HepG2 (cell line): Measurements from ENCODE around the gene ETHE1. TPM values are rescaled to one million over a fixed set of nuclear protein-coding genes. Genes with fewer than 3 reads are reported as not detected.

Source experiments
- ATAC-seq: fragments of 200-7000 bp; cut with Tn5 transposase; 3 replicates; pipeline ENCODE4 v1.9.1; 2020; ENCODE audit warnings: mild to moderate bottlenecking, moderate library complexity
- BruUV-seq: library from RNA; stranded (reverse); fragments of 400-500 nt; replicated peaks from 2 replicates; lab custom pipeline; 2021; lab: Mats Ljungman, UMichigan
- CTCF ChIA-PET: fragments of 300-600 bp; formaldehyde crosslinking; extraction: SDS; loops from one replicate; lab custom pipeline; 2021; ENCODE audit warnings: low total read pairs, inconsistent platforms, low intra/inter-chr PET ratio; lab: Yijun Ruan, JAX
- POLR2A ChIA-PET: fragments of 350-600 bp; sonication (Branson Sonifier 250); formaldehyde crosslinking; loops from one replicate; lab custom pipeline; 2020; ENCODE audit warnings: antibody characterized with exemption, inconsistent platforms; lab: Yijun Ruan, JAX
- DNase-seq: peaks from one replicate; pipeline ENCODE4 v3.0.0-alpha.2; 2015; ENCODE audit warnings: low spot score
- FAIRE-seq: peaks from 3 replicates; lab custom pipeline; 2011; peaks lifted over from hg19 to GRCh38; lab: Jason Lieb, UNC
- H2AFZ ChIP-seq: one replicate; pipeline ENCODE4 v1.6.1; 2011; ENCODE audit warnings: low read length, inconsistent platforms
- H3K27ac ChIP-seq: fragments of 300-600 bp; 3 replicates; pipeline ENCODE4 v1.8.0; 2011; ENCODE audit warnings: mixed run types, mild to moderate bottlenecking, mixed read lengths, low read length, inconsistent platforms; ENCODE audit not compliant: insufficient read depth; ENCODE audit errors: extremely low read length
- H3K27me3 ChIP-seq, 2 experiments: fragments of 200-600 bp in 1 of 2; 2 replicates in 1 of 2; 3 replicates in 1 of 2; pipeline versions ENCODE4 v1.6.0 to v1.8.0; 2011; ENCODE audit warnings: low read length in 2 of 2, mild to moderate bottlenecking in 2 of 2, moderate library complexity in 2 of 2, inconsistent platforms in 1 of 2; ENCODE audit not compliant: insufficient read depth in 2 of 2, control insufficient read depth in 1 of 2
- H3K36me3 ChIP-seq, 2 experiments: fragments of 200-600 bp in 1 of 2; replicated peaks in 1 of 2; 2 replicates in 1 of 2; 3 replicates in 1 of 2; pipeline versions ENCODE4 v1.5.1 to v1.8.0; 2011; ENCODE audit warnings: low read length in 2 of 2, inconsistent platforms in 1 of 2; ENCODE audit not compliant: insufficient read depth in 2 of 2, control insufficient read depth in 1 of 2
- H3K4me1 ChIP-seq: 2 replicates; pipeline ENCODE4 v1.5.1; 2012; ENCODE audit warnings: low read length, inconsistent platforms; ENCODE audit not compliant: insufficient read depth
- H3K4me2 ChIP-seq: 2 replicates; pipeline ENCODE4 v1.6.0; 2011; ENCODE audit warnings: low read depth, low read length, inconsistent platforms
- H3K4me3 ChIP-seq, 3 experiments: fragments of 200-600 bp in 1 of 3; sonication (generic), shearing (Covaris generic) in 1 of 3; replicated peaks in 1 of 3; 2 replicates each; pipeline ENCODE4 v1.5.1; 2011 to 2016; ENCODE audit warnings: low read length in 3 of 3, inconsistent platforms in 2 of 3, low read depth in 2 of 3, mild to moderate bottlenecking in 2 of 3, control low read depth in 1 of 3, mixed read lengths in 1 of 3; ENCODE audit not compliant: insufficient read depth in 1 of 3
- H3K79me2 ChIP-seq: one replicate; pipeline ENCODE4 v1.6.1; 2011; ENCODE audit warnings: low read length, inconsistent platforms; ENCODE audit not compliant: insufficient read depth
- H3K9ac ChIP-seq: 2 replicates; pipeline ENCODE4 v1.6.0; 2011; ENCODE audit warnings: mild to moderate bottlenecking, low read depth, low read length, inconsistent platforms; ENCODE audit not compliant: insufficient read depth
- H3K9me3 ChIP-seq: 2 replicates; pipeline ENCODE4 v1.5.1; 2012; ENCODE audit warnings: mild to moderate bottlenecking, low read length
- H4K20me1 ChIP-seq: 2 replicates; pipeline ENCODE4 v1.6.0; 2011; ENCODE audit warnings: inconsistent platforms, mild to moderate bottlenecking, low read length, moderate library complexity; ENCODE audit not compliant: insufficient read depth
- CC2D1A ChIP-seq: sonication (generic); formaldehyde crosslinking; IDR thresholded peaks from 2 replicates; pipeline ENCODE4 v1.8.1; 2023; ENCODE audit warnings: mild to moderate bottlenecking, missing genetic modification reagents
- DDIT3 ChIP-seq: sonication (generic); formaldehyde crosslinking; IDR thresholded peaks from 2 replicates; pipeline ENCODE4 v1.4.0; 2020; ENCODE audit warnings: mild to moderate bottlenecking, missing genetic modification reagents
- DRAP1 ChIP-seq: IDR thresholded peaks from 2 replicates; pipeline ENCODE4 v1.6.1; 2016; ENCODE audit warnings: missing genetic modification reagents, missing compliant biosample characterization
- E2F1 ChIP-seq: sonication (generic); formaldehyde crosslinking; IDR thresholded peaks from 2 replicates; pipeline ENCODE4 v1.5.0; 2020; ENCODE audit warnings: missing genetic modification reagents
- FOXK1 ChIP-seq: sonication (generic); formaldehyde crosslinking; IDR thresholded peaks from 2 replicates; pipeline ENCODE4 v1.4.0; 2020; ENCODE audit warnings: low read depth, missing genetic modification reagents, borderline replicate concordance
- HBP1 ChIP-seq: IDR thresholded peaks from 2 replicates; pipeline ENCODE4 v1.6.1; 2016; ENCODE audit warnings: low read depth, control low read depth
- HOXA5 ChIP-seq: sonication (generic); formaldehyde crosslinking; IDR thresholded peaks from 2 replicates; pipeline ENCODE4 v1.4.0; 2020; ENCODE audit warnings: missing genetic modification reagents
- JUND ChIP-seq: sonication (generic); formaldehyde crosslinking; IDR thresholded peaks from 2 replicates; pipeline ENCODE4 v1.8.0; 2022; ENCODE audit warnings: mild to moderate bottlenecking, missing genetic modification reagents
- KMT2B ChIP-seq: IDR thresholded peaks from 2 replicates; pipeline ENCODE4 v1.6.1; 2016; ENCODE audit warnings: missing genetic modification reagents, missing compliant biosample characterization
- MXD4 ChIP-seq: IDR thresholded peaks from 2 replicates; pipeline ENCODE4 v1.6.1; 2016; ENCODE audit warnings: mild to moderate bottlenecking, missing biosample characterization, missing genetic modification reagents
- PHF20 ChIP-seq: sonication (generic); formaldehyde crosslinking; IDR thresholded peaks from 2 replicates; pipeline ENCODE4 v1.5.0; 2020; ENCODE audit warnings: mild to moderate bottlenecking, missing genetic modification reagents
- SAFB2 ChIP-seq: sonication (generic); formaldehyde crosslinking; IDR thresholded peaks from 2 replicates; pipeline ENCODE4 v1.5.1; 2020; ENCODE audit warnings: missing genetic modification reagents, low read depth, mild to moderate bottlenecking, borderline replicate concordance
- SKI ChIP-seq: fragments of 450-650 bp; IDR thresholded peaks from one replicate; pipeline ENCODE4 v1.6.1; 2018; ENCODE audit warnings: mild to moderate bottlenecking; ENCODE audit not compliant: partially characterized antibody
- ZBTB26 ChIP-seq: IDR thresholded peaks from 2 replicates; pipeline ENCODE4 v1.6.1; 2016; ENCODE audit warnings: missing compliant biosample characterization, missing genetic modification reagents, borderline replicate concordance
- ZNF225 ChIP-seq: sonication (generic); formaldehyde crosslinking; IDR thresholded peaks from 2 replicates; pipeline ENCODE4 v1.4.0; 2020; ENCODE audit warnings: mild to moderate bottlenecking, missing genetic modification reagents
- ZNF234 ChIP-seq: sonication (generic); formaldehyde crosslinking; conservative IDR thresholded peaks from 2 replicates; pipeline ENCODE4 v1.5.1; 2020; ENCODE audit warnings: mild to moderate bottlenecking, missing genetic modification reagents
- ZNF317 ChIP-seq: sonication (generic); formaldehyde crosslinking; IDR thresholded peaks from 2 replicates; pipeline ENCODE4 v1.5.0; 2020; ENCODE audit warnings: mild to moderate bottlenecking, missing genetic modification reagents
- ZNF367 ChIP-seq: sonication (generic); formaldehyde crosslinking; IDR thresholded peaks from 2 replicates; pipeline ENCODE4 v1.4.0; 2020; ENCODE audit warnings: missing genetic modification reagents, borderline replicate concordance
- ZNF383 ChIP-seq: sonication (generic); formaldehyde crosslinking; IDR thresholded peaks from 2 replicates; pipeline ENCODE4 v1.4.0; 2020; ENCODE audit warnings: missing genetic modification reagents, mild to moderate bottlenecking, borderline replicate concordance
- ZNF577 ChIP-seq: sonication (generic); formaldehyde crosslinking; IDR thresholded peaks from 2 replicates; pipeline ENCODE4 v1.4.0; 2020; ENCODE audit warnings: mild to moderate bottlenecking, low read depth, missing genetic modification reagents, borderline replicate concordance
- ZNF720 ChIP-seq: sonication (generic); formaldehyde crosslinking; IDR thresholded peaks from 2 replicates; pipeline ENCODE4 v1.4.0; 2020; ENCODE audit warnings: missing genetic modification reagents
- WGBS: methylation state at CpG from one replicate; pipeline ENCODE4 v1.1.6; 2017; ENCODE audit warnings: low lambda C conversion rate; 5-methylcytosine and 5-hydroxymethylcytosine counted together
- in situ Hi-C: cut with HindIII; loops from 2 replicates; pipeline ENCODE4 v1.10.0; 2017; ENCODE audit warnings: low pct_unique_long_range_greater_than_20kb; ENCODE audit not compliant: extremely low pct_ligation_motif_present
- intact Hi-C: fragments of 100-400 bp; cut with micrococcal nuclease; formaldehyde crosslinking; loops from one replicate; pipeline ENCODE4 v1.10.0; 2022; ENCODE audit not compliant: unreplicated experiment
- polyA plus RNA-seq, 8 experiments: library from polyadenylated mRNA; depleted of rRNA in 3 of 8; stranded (reverse) in 7 of 8; unstranded in 1 of 8; fragments of >200 nt; fragmentation: Illumina TruSeq in 4 of 8; extraction: Trizol in 4 of 8; gene quantifications; 2 replicates each; pipeline versions ENCODE4 v1.2.1 to v1.2.3, GENCODE V29; 2011 to 2016; ENCODE audit warnings: low read depth in 4 of 8, missing spikeins in 1 of 8, mixed read lengths in 1 of 8; ENCODE audit not compliant: insufficient read depth in 1 of 8
- total RNA-seq, 5 experiments: library from RNA; depleted of rRNA; stranded (reverse); fragments of >200 nt; fragmentation: Illumina TruSeq; extraction: Trizol; gene quantifications; 2 replicates each; pipeline ENCODE4 v1.2.3, GENCODE V29; 2016; ENCODE audit warnings: low read depth in 1 of 5

The ETHE1 gene
- total and polyA plus RNA-seq, 2 of the 13 experiments (the other 11 are each of a cell fraction or from before 2014, with no cell fraction given): 32.5 to 58.4 TPM

GRCh38 chr19:43479961-43480561 lies 46.9 kb downstream of the ETHE1 start (continued):
- TF ChIP-seq ZBTB26 (no peak), DRAP1 (CRISPR knock-in tag) (no peak), E2F1 (CRISPR knock-in tag) (no peak), ZNF234 (no peak), MXD4 (CRISPR knock-in tag) (no peak), ZNF383 (no peak), KMT2B (CRISPR knock-in tag) (no peak), HBP1 (CRISPR knock-in tag) (no peak)
- TF ChIP-seq, all 625 proteins: peak for 0

- BruUV-seq: no TSS peak
- ATAC-seq: no peak
- H3K4me1 ChIP-seq: no peaks in the 10 kb centered on the region
- WGBS: 98% methylated on average over 4 of the region's 15 CpGs
- in situ Hi-C loops: no loop called here
- no peaks in the 10 kb centered on the region for H3K27me3 ChIP-seq
- no peak overlapping the region for H2AFZ ChIP-seq
- H4K20me1 ChIP-seq: no peaks in the 10 kb centered on the region
- ChIA-PET POLR2A (interaction anchor here (0.5 to 5.5 kb wide), 2 partner anchors 15 to 733 kb away, joined by 3 to 17 read pairs; partner anchors contain the start of gene ZNF227), CTCF (no interaction called here)
- no peak overlapping the region for H3K4me2 ChIP-seq
- H3K79me2 ChIP-seq: no peaks in the 10 kb centered on the region
- H3K9me3 ChIP-seq: no peaks in the 10 kb centered on the region
- no peak overlapping the region for H3K9ac ChIP-seq
- H3K4me3 ChIP-seq: no peak overlapping the region
- peaks cover 3 to 5% of the 10 kb centered on the region in 2 experiments; a peak in 2 of 5 replicates for H3K36me3 ChIP-seq
- no peak for DNase-seq
- H3K27ac ChIP-seq: no peak overlapping the region
- FAIRE-seq: no peak
- intact Hi-C loops: no loop called here
- no peak for TF ChIP-seq PHF20 (CRISPR knock-in tag)
- no peak for TF ChIP-seq SAFB2 (CRISPR knock-in tag)
- no peak for TF ChIP-seq ZNF225 (CRISPR knock-in tag)
- TF ChIP-seq SKI: no peak
- no peak for TF ChIP-seq ZNF367
- no peak for TF ChIP-seq ZNF317
- no peak for TF ChIP-seq DDIT3 (CRISPR knock-in tag)
- TF ChIP-seq JUND (CRISPR knock-in tag): no peak
- no peak for TF ChIP-seq CC2D1A (CRISPR knock-in tag)
- no peak for TF ChIP-seq ZNF720
- TF ChIP-seq ZNF577 (CRISPR knock-in tag): no peak
- no peak for TF ChIP-seq HOXA5 (CRISPR knock-in tag)
- TF ChIP-seq FOXK1 (CRISPR knock-in tag): no peak
These were observed 47.8 kb downstream of the ETHE1 start for GRCh38 chr19:43479226-43479625.
